DND-41 (cell line): Measurements from ENCODE around the gene SCAMP5.

Experiments
- ATAC-seq: fragments of 200-7000 bp; cut with Tn5 transposase; 3 replicates; pipeline ENCODE4 v1.9.1; 2021; ENCODE audit warnings: low read depth; ENCODE audit not compliant: insufficient read depth
- DNase-seq: peaks from one replicate; pipeline ENCODE4 v3.0.0-alpha.2; 2020
- H2AFZ ChIP-seq: 2 replicates; pipeline ENCODE4 v1.6.0; 2012; ENCODE audit warnings: low read depth, low read length
- H3K27ac ChIP-seq: 2 replicates; pipeline ENCODE4 v1.5.1; 2012; ENCODE audit warnings: low read length, inconsistent platforms
- H3K27me3 ChIP-seq: fragments of 200-600 bp; sonication (generic); 2 replicates; pipeline ENCODE4 v1.6.0; 2012; ENCODE audit warnings: low read length, mild to moderate bottlenecking, inconsistent platforms; ENCODE audit not compliant: insufficient read depth, poor library complexity
- H3K36me3 ChIP-seq: 2 replicates; pipeline ENCODE4 v1.5.1; 2012; ENCODE audit warnings: low read length, inconsistent platforms; ENCODE audit not compliant: insufficient read depth
- H3K4me1 ChIP-seq: 2 replicates; pipeline ENCODE4 v1.5.1; 2012; ENCODE audit warnings: mild to moderate bottlenecking, low read length; ENCODE audit not compliant: insufficient read depth
- H3K4me2 ChIP-seq: 2 replicates; pipeline ENCODE4 v1.6.0; 2012; ENCODE audit warnings: mild to moderate bottlenecking, moderate library complexity, low read length, inconsistent platforms; ENCODE audit not compliant: insufficient read depth
- H3K4me3 ChIP-seq, 2 experiments: fragments of 200-600 bp in 1 of 2; shearing (Covaris generic) in 1 of 2; 2 replicates each; pipeline ENCODE4 v1.5.1; 2012 to 2016; ENCODE audit warnings: inconsistent platforms in 2 of 2, low read length in 2 of 2, mild to moderate bottlenecking in 2 of 2, low read depth in 1 of 2, moderate library complexity in 1 of 2
- H3K79me2 ChIP-seq: 2 replicates; pipeline ENCODE4 v1.6.0; 2012; ENCODE audit warnings: low read length, inconsistent platforms; ENCODE audit not compliant: insufficient read depth
- H3K9ac ChIP-seq: 2 replicates; pipeline ENCODE4 v1.6.0; 2012; ENCODE audit warnings: low read depth, mild to moderate bottlenecking, inconsistent platforms, low read length, moderate library complexity
- H3K9me3 ChIP-seq: 2 replicates; pipeline ENCODE4 v1.5.1; 2012; ENCODE audit warnings: low read length, moderate library complexity, mild to moderate bottlenecking, inconsistent platforms; ENCODE audit not compliant: insufficient read depth, severe bottlenecking
- H4K20me1 ChIP-seq: 2 replicates; pipeline ENCODE4 v1.6.0; 2012; ENCODE audit warnings: low read length; ENCODE audit not compliant: insufficient read depth
- CTCF ChIP-seq: IDR thresholded peaks from 2 replicates; pipeline ENCODE4 v1.5.1; 2012; ENCODE audit warnings: borderline replicate concordance, low read length, moderate library complexity, mild to moderate bottlenecking; ENCODE audit not compliant: poor library complexity, severe bottlenecking; ENCODE audit errors: extremely low read depth
- EZH2 ChIP-seq: IDR thresholded peaks from 3 replicates; pipeline ENCODE4 v1.6.1; 2012; ENCODE audit warnings: borderline replicate concordance, low read depth, mild to moderate bottlenecking, moderate library complexity, low read length, inconsistent platforms; ENCODE audit not compliant: severe bottlenecking

SCAMP5 gene

DNA sequence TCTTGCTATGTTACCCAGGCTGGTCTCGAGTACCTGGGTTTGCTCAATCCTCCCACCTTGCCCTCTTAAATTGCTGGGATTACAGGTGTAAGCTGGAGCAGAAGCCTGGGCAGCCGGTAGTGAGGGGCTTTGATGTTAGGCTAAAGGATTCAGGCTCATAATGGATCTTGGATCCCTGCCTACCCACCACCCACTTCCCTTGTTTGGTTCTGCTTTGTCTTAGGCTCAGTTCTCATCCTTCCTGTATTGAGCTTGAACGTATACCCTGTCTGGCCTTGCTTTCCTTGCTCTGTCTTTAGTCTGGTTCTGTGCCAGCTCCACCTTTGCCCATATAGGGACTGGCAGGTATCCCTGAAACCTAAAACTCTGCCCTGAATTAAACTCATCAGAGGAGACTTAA lies 29.7 kb downstream of the SCAMP5 start:
- Histone ChIP-seq H3K4me1 (peaks cover 24% of the 10 kb centered on the region), H3K27ac (peak overlapping the region; percentile 39; the same call in 1 of the 2 replicates), H3K79me2 (peaks cover 22% of the 10 kb centered on the region), H3K9me3 (no peaks in the 10 kb centered on the region), H3K9ac (peak overlapping the region; percentile 100; the same call in 1 of the 2 replicates), H4K20me1 (peaks cover 7% of the 10 kb centered on the region), H3K36me3 (peaks cover 12% of the 10 kb centered on the region), H2AFZ (no peak overlapping the region), H3K4me3 (no peak overlapping the region), H3K4me2 (peak overlapping the region; percentile 74; the same call in 1 of the 2 replicates), H3K27me3 (no peaks in the 10 kb centered on the region)
- TF ChIP-seq EZH2, result no peak
- DNase-seq (no peak), ATAC-seq (no peak)

DNA sequence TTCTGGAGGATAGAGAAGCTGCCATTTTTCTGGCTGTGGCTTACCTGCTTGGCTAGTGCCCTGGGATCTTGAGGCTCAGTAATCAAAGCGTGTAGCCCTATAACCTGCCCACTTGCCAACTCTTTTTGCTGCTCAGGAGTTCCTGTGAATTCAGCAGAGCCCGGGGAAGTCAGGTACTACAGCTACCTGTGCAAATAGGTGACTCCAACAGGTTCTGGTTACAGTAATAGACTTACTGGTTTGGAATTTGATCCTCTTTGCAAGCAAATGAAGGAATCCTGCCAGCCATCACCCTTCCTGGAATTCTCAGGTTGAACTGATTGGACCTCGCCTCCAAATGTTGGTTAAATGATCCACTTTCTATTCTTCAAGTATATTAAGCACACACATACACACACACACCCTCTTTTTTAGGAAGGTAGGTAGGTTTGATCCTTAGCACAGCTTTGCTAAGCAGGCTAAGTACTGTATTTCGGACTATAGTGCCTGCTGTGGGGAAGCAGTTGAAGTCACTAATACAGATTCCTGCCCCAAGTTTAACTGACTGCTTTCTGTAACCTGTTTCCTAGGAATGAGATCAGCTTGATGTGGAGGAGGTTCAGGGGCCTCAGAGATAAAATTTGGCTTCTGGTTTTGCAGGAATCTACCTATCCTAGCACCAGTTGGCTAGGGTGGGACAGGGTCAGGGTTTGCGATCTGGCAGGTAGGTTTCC lies 30.3 kb downstream of the SCAMP5 start:
- Histone ChIP-seq H4K20me1 (peaks cover 7% of the 10 kb centered on the region), H3K9ac (no peak overlapping the region), H2AFZ (no peak overlapping the region), H3K27ac (no peak overlapping the region), H3K4me1 (peaks cover 24% of the 10 kb centered on the region), H3K4me3 (no peak overlapping the region), H3K79me2 (peaks cover 22% of the 10 kb centered on the region), H3K27me3 (no peaks in the 10 kb centered on the region), H3K9me3 (no peaks in the 10 kb centered on the region), H3K4me2 (no peak overlapping the region), H3K36me3 (peaks cover 18% of the 10 kb centered on the region)
- no peak for TF ChIP-seq CTCF
- no peak for TF ChIP-seq EZH2
- ATAC-seq, result no peak
- no peak for DNase-seq

DNA sequence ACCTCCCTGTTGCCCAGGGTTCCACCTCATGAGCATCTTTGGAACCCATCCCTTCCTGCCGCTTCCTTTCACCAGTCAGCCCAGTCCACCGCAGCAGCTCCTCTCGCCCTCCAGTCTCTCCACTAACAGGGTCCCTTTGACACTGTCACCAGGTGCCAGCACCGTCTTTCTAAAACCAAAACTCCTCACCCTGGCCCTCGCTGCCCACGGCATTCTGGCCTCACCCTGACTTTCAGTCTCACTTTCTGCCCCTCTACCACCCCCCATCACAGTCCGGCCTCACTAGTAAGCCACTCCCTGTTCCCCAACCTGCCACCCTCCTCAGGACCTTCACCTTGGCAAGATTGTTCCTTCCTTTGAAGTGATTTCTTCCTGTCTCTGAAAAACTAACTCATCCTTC lies 32.2 kb downstream of the SCAMP5 start:
- Histone ChIP-seq H3K4me1 (peaks cover 23% of the 10 kb centered on the region), H3K9me3 (no peaks in the 10 kb centered on the region), H3K4me3 (no peak overlapping the region), H4K20me1 (peaks cover 7% of the 10 kb centered on the region), H3K27me3 (no peaks in the 10 kb centered on the region), H3K4me2 (no peak overlapping the region), H3K9ac (no peak overlapping the region), H2AFZ (no peak overlapping the region), H3K79me2 (peaks cover 22% of the 10 kb centered on the region), H3K27ac (no peak overlapping the region), H3K36me3 (peaks cover 19% of the 10 kb centered on the region)
- ATAC-seq (no peak), DNase-seq (no peak)
- TF ChIP-seq EZH2, result no peak
- no peak for TF ChIP-seq CTCF

DNA sequence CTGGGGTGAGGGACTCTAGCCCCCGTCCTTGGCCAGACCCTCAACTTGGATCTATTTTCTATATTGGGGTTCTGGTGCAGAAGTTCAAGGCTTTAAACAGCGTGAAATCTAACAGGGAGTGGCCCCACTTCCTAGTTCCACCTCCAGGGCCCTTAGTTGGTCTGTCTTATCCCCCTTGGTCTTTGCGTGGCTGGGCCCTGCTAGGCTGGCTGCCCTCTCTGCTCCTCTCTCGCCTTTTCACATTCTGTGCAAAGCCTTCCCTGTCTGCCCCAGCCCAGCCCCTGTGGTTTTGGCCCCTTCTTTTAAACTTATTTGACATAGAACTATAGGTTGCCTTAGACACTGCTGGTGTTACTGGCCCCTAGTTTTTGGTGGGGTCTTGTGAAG lies 33.6 kb downstream of the SCAMP5 start:
- no peaks in the 10 kb centered on the region for H3K27me3 ChIP-seq
- TF ChIP-seq EZH2 (no peak), CTCF (no peak)
- peaks cover 23% of the 10 kb centered on the region for H3K36me3 ChIP-seq
- DNase-seq (no peak), ATAC-seq (peak; percentile 31)
- H3K27ac ChIP-seq, result no peak overlapping the region
- peaks cover 15% of the 10 kb centered on the region for H3K4me1 ChIP-seq
- no peak overlapping the region for H3K4me3 ChIP-seq
- no peak overlapping the region for H3K4me2 ChIP-seq
- H3K9ac ChIP-seq, result no peak overlapping the region
- H3K9me3 ChIP-seq, result no peaks in the 10 kb centered on the region
- H4K20me1 ChIP-seq, result peaks cover 9% of the 10 kb centered on the region
- H2AFZ ChIP-seq, result no peak overlapping the region
- peaks cover 16% of the 10 kb centered on the region for H3K79me2 ChIP-seq
